ENCODE results near the gene KRTAP3-2. TPM values are rescaled to one million over a fixed set of nuclear protein-coding genes. Genes with fewer than 3 reads are reported as not detected.

KRTAP3-2 gene
- total RNA-seq, 2 experiments from 2014 or later = not detected

GRCh38 chr17:40950176-40950575 is 49.5 kb downstream of the KRTAP3-2 start:
- no peak overlapping the region for H3K27ac ChIP-seq (ENCODE audit: low read depth in 1 of 2, low read length in 2 of 2)
- Mint-ChIP-seq H3K4me1 (ENCODE audit: low read depth) (no peaks in the 10 kb centered on the region), H3K9me3 (no peaks in the 10 kb centered on the region), H3K4me3 (no peak overlapping the region), H3K27ac (no peak overlapping the region), H3K27me3 (peaks cover 90% of the 10 kb centered on the region), H3K36me3 (ENCODE audit: low read depth) (no peaks in the 10 kb centered on the region)
- no peak for TF ChIP-seq CTCF (IDR thresholded peaks at IDR 0.05)
- POLR2A ChIA-PET = no interaction called here
- intact Hi-C loops (cut with DNase I, micrococcal nuclease) = no loop called here
- no peaks in the 10 kb centered on the region for H3K36me3 ChIP-seq (ENCODE audit: insufficient read depth, low read length)
- no peaks in the 10 kb centered on the region for H3K9me3 ChIP-seq (ENCODE audit: control insufficient read depth in 1 of 2, insufficient read depth in 1 of 2, low read length in 2 of 2)
- CTCF ChIA-PET = no interaction called here
- no peaks in the 10 kb centered on the region for H3K4me1 ChIP-seq (ENCODE audit: insufficient read depth, low read length)
- ATAC-seq (ENCODE audit: poor library complexity) (no peak), DNase-seq (no peak)
- H3K4me3 ChIP-seq (ENCODE audit: low read length) = no peak overlapping the region
- H3K27me3 ChIP-seq (ENCODE audit: control insufficient read depth in 1 of 2, insufficient read depth in 2 of 2, low read length in 2 of 2) = peaks cover 9 to 39% of the 10 kb centered on the region in 2 experiments

GRCh38 chr17:40949418-40949817 is 50.3 kb downstream of the KRTAP3-2 start:
- intact Hi-C loops (cut with DNase I, micrococcal nuclease) = no loop called here
- ChIA-PET POLR2A (no interaction called here), CTCF (no interaction called here)
- Histone ChIP-seq H3K4me1 (ENCODE audit: insufficient read depth, low read length) (no peaks in the 10 kb centered on the region), H3K36me3 (ENCODE audit: insufficient read depth, low read length) (no peaks in the 10 kb centered on the region), H3K27me3 (ENCODE audit: control insufficient read depth in 1 of 2, insufficient read depth in 2 of 2, low read length in 2 of 2) (peaks cover 9 to 37% of the 10 kb centered on the region in 2 experiments), H3K27ac (ENCODE audit: low read depth in 1 of 2, low read length in 2 of 2) (no peak overlapping the region), H3K9me3 (ENCODE audit: control insufficient read depth in 1 of 2, insufficient read depth in 1 of 2, low read length in 2 of 2) (no peaks in the 10 kb centered on the region), H3K4me3 (ENCODE audit: low read length) (no peak overlapping the region)
- TF ChIP-seq CTCF (IDR thresholded peaks at IDR 0.05) = no peak
- no peaks in the 10 kb centered on the region for H3K9me3 Mint-ChIP-seq
- DNase-seq (no peak), ATAC-seq (ENCODE audit: poor library complexity) (no peak)
- no peak overlapping the region for H3K27ac Mint-ChIP-seq
- no peaks in the 10 kb centered on the region for H3K4me1 Mint-ChIP-seq (ENCODE audit: low read depth)
- peaks cover 88% of the 10 kb centered on the region for H3K27me3 Mint-ChIP-seq
- H3K36me3 Mint-ChIP-seq (ENCODE audit: low read depth) = no peaks in the 10 kb centered on the region
- H3K4me3 Mint-ChIP-seq = no peak overlapping the region

Other genes starting within 250 kb of the KRTAP3-2 start
- gene KRT25, start 244.6 kb downstream of the KRTAP3-2 start, total RNA-seq = not detected
- gene KRT26, start 227.7 kb downstream of the KRTAP3-2 start, total RNA-seq = not detected
- gene KRT27, start 217.4 kb downstream of the KRTAP3-2 start, total RNA-seq = not detected
- not detected for gene KRT28, start 199.9 kb downstream of the KRTAP3-2 start, total RNA-seq
- gene KRT10, start 177.3 kb downstream of the KRTAP3-2 start, total RNA-seq = 10 to 100 TPM; 32.2 to 37.1 TPM
- not detected for gene KRT12, start 132.7 kb downstream of the KRTAP3-2 start, total RNA-seq
- not detected for gene KRT20, start 114.7 kb downstream of the KRTAP3-2 start, total RNA-seq
- not detected for gene KRT23, start 62.3 kb downstream of the KRTAP3-2 start, total RNA-seq
- gene KRT39, start 33.0 kb downstream of the KRTAP3-2 start, total RNA-seq = not detected
- not detected for gene KRT40, start 15.6 kb downstream of the KRTAP3-2 start, total RNA-seq
- not detected for gene KRTAP3-3, start 5.7 kb downstream of the KRTAP3-2 start, total RNA-seq
- not detected for gene KRTAP3-1, start 9.2 kb upstream of the KRTAP3-2 start, total RNA-seq
- not detected for gene KRTAP1-5, start 27.3 kb upstream of the KRTAP3-2 start, total RNA-seq
- not detected for gene KRTAP1-4, start 30.3 kb upstream of the KRTAP3-2 start, total RNA-seq
- gene KRTAP1-3, start 35.0 kb upstream of the KRTAP3-2 start, total RNA-seq = not detected
- not detected for gene KRTAP1-1, start 41.5 kb upstream of the KRTAP3-2 start, total RNA-seq
- gene KRTAP2-1, start 47.4 kb upstream of the KRTAP3-2 start, total RNA-seq = not detected
- gene KRTAP2-2, start 55.3 kb upstream of the KRTAP3-2 start, total RNA-seq = not detected
- gene KRTAP2-3, start 60.2 kb upstream of the KRTAP3-2 start, total RNA-seq = not detected
- gene KRTAP2-4, start 66.0 kb upstream of the KRTAP3-2 start, total RNA-seq = not detected
- gene KRTAP4-7, start 84.2 kb upstream of the KRTAP3-2 start, total RNA-seq = not detected
- gene KRTAP4-8, start 98.2 kb upstream of the KRTAP3-2 start, total RNA-seq = not detected
- gene KRTAP4-16, start 102.3 kb upstream of the KRTAP3-2 start, total RNA-seq = not detected
- not detected for gene KRTAP4-9, start 105.5 kb upstream of the KRTAP3-2 start, total RNA-seq
- not detected for gene KRTAP4-11, start 118.5 kb upstream of the KRTAP3-2 start, total RNA-seq
- not detected for gene KRTAP4-12, start 124.3 kb upstream of the KRTAP3-2 start, total RNA-seq
- gene KRTAP4-6, start 140.6 kb upstream of the KRTAP3-2 start, total RNA-seq = not detected
- not detected for gene KRTAP4-5, start 149.9 kb upstream of the KRTAP3-2 start, total RNA-seq
- gene KRTAP4-4, start 160.8 kb upstream of the KRTAP3-2 start, total RNA-seq = not detected
- gene KRTAP4-3, start 168.3 kb upstream of the KRTAP3-2 start, total RNA-seq = not detected
- not detected for gene KRTAP4-2, start 178.3 kb upstream of the KRTAP3-2 start, total RNA-seq
- not detected for gene KRTAP4-1, start 185.0 kb upstream of the KRTAP3-2 start, total RNA-seq
- not detected for gene KRTAP9-1, start 190.0 kb upstream of the KRTAP3-2 start, total RNA-seq
- not detected for gene KRTAP9-2, start 226.7 kb upstream of the KRTAP3-2 start, total RNA-seq
- not detected for gene KRTAP9-3, start 232.5 kb upstream of the KRTAP3-2 start, total RNA-seq
- not detected for gene KRTAP9-8, start 238.1 kb upstream of the KRTAP3-2 start, total RNA-seq
- gene KRTAP9-4, start 249.8 kb upstream of the KRTAP3-2 start, total RNA-seq = not detected